Measurements from ENCODE around the gene WNT5A.

- TF ChIP-seq EZH2 (IDR thresholded peaks at IDR 0.05; ENCODE audit: low read length, missing control alignments) (no peak), CTCF (conservative IDR thresholded peaks at IDR 0.05 in 1 of 2, IDR thresholded peaks at IDR 0.05 in 1 of 2; ENCODE audit: low read depth in 1 of 2, low read length in 2 of 2) (no peak)
Measured at GRCh38 chr3:55492976-55493375, 5.9 kb upstream of the WNT5A start.
